Stimulated activated CD4-positive, alpha-beta T cell treated with anti-CD3 and anti-CD28 coated beads, Interleukin-15, amount 100 ng/mL, for 48 hours (primary cell): ENCODE data around the gene ABCG1.

ENCODE experiments used
- DNase-seq, 2 donors: peaks; one replicate each; pipeline ENCODE4 v3.0.0-alpha.2; 2020; ENCODE audit warnings: low read depth in 2 of 2

The ABCG1 gene

DNA sequence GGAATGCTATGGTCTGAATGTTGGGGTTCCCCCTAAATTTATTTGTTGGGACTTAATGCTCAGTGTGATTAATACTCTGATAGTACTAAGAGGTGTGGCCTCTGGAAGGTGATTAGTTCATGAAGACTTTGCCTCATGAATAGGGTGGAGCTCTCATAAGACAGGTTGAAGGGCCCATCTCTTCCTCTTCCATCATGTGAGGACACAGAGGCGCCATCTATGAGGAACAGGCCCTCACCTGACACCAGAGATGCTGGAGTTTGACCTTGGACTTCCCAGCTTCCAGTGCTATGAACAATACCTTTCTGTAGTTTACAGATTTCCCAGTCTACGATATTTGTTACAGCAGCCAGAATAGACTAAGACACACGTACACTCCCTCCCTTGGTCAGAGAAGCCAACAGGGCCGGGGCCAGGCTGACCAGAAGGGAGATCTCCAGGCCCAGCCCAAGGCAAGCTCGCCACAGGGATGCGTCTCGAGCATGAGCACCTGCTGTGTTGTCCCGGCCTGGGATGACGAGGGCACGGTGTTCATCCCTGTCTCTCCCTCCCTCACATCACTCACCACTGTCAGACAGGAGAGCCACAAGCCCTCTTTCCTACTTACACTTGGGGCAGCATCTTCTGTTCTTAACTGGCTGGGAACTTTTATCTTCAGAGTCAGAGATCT is 4.7 kb upstream of the ABCG1 start:
- no peak for DNase-seq

DNA sequence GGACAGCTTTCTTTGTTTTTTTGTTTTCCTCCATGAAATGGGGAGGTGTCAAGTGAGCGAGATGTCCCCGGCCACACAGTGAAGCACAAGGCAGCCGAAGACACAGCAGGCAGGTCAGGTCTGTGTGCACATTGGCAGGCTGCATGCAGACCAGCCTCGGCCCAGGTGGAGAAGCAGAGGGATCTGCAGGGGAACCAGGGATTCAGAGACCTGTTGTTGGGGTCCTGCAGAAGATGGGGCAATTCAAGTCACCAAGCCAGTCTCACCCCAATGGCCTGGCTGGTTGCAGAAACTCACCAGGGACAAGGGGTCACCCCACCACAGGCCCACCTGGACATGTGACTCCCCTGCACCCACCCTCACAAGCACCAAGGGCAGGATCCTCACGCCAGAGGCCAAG is 4.0 kb upstream of the ABCG1 start:
- no peak for DNase-seq

DNA sequence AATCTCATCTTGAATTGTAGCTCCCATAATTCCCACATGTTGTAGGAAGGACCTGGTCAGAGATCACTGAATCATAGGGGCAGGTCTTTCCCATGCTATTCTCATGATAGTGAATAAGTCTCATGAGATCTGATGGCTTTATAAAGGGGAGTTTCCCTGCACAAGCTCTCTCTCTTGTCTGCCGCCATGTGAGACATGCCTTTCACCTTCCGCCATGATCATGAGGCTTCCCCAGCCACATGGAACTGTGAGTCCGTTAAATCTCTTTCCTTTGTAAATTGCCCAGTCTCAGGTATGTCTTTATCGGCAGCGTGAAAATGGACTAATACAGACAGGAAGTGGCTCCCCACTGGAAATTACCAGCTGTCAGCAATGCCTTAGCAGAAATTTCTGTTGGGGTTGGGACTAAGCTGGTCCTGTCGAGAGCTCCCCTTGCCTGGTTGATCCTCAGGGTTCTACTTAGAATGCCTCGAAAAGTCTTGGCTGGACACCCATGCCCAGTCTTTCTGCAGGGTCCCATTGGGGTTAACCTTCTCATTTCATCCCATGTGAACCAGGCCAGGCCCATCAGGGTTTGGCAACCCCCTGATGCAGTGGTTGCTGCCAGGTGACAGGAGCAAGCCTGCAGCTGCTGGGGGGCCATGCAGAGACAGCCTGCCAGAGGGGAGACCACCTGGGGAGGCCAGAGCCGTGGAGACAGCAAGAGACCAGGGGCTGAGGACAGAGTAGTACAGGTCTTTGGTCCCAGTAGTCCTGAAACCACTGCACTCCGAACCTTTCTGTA is 2.8 kb upstream of the ABCG1 start:
- no peak for DNase-seq

DNA sequence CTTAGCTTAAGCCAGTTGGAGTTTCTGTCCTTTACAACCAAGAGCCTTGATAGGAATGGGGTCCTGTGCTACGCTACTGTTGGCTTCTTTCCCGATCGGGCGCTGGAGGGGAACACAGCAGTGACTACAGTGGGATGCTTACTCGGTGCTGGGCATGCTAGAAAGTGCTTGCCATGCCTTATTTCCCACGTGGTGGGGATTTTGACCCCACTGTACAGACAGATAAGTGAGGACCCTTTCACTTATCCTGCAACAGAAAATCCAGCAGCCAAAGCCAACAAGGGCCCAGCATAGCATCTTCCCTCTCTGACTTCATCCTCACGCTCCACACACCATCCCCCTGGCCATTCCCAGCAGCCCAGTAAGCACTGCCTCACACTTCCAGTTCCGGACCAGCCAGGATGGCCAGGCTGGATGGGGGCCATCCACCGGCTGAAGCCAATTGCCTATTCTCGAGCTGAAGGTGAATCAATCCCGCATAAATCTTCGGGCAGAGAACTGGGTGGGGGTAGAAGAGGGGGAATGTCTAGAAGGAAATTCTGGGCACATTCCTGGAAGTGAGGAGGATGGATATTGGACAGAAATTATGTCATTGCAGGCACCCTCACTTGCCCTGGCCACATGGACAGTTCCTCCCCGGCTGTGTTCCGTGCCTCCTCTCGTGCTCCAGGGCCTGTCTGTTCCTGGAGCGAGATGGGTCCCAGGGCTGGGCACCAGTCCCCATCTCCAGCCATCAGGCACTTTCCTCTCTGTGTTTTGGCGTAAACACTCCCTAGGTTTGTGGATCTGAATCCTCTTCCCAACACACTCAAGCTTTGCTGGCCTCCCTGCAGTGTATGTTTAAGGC is 2.0 kb upstream of the ABCG1 start:
- no peak for DNase-seq

DNA sequence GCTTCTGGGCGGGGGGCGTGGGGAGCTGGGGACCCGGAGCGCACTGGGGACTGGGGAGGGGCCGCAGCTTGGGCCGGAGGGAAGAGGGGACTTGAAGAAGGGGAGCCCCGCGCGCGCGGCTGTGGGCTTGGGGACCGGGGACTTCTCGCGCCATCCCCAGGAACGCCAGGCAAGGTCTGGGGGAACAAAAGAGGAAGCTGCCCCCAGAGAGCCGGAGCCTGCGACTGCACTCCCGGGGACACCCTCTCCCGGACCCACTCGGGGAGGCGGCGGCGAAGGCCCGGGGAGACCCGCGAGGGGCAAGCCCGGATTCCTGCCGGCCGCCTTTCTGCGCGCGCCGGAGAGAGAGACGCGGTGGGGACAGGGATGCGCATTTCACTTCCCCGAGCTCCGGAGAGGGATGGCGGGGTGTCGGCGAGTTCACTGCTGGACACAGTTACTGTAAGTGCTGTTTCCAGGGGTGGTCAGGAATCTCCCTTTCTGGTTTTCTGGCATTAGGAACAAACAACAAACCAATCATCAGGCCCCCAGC is 732 bp downstream of the ABCG1 start:
- DNase-seq: no peak

DNA sequence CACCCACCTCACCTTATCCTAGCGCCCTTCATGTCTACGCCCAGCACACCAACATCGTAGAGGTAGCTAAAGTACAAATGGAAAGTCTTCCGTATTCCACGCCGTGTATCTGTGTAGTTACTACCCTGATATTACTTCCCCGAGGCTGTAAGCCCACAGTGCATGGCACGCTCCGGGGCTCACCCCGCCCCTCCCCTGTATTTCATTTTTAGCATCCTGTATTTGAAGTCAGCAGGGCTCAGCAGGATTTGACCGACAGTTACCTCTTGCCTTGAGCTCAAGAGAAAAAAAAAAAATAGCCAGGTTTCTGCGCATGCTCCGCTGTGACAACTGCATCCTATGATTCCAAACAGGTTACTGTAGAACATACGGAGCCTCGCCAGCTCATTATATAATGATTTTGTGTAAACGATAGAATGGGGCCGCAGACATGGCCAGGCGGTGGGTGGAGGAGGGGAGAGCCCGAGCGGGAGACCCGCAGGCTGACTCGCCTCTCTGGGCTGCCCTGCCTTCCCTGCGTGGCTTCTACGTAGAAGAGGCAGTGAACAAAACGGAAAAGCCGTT is 1.3 kb downstream of the ABCG1 start:
- peak in 1 of 2 donors; percentile 30 for DNase-seq

DNA sequence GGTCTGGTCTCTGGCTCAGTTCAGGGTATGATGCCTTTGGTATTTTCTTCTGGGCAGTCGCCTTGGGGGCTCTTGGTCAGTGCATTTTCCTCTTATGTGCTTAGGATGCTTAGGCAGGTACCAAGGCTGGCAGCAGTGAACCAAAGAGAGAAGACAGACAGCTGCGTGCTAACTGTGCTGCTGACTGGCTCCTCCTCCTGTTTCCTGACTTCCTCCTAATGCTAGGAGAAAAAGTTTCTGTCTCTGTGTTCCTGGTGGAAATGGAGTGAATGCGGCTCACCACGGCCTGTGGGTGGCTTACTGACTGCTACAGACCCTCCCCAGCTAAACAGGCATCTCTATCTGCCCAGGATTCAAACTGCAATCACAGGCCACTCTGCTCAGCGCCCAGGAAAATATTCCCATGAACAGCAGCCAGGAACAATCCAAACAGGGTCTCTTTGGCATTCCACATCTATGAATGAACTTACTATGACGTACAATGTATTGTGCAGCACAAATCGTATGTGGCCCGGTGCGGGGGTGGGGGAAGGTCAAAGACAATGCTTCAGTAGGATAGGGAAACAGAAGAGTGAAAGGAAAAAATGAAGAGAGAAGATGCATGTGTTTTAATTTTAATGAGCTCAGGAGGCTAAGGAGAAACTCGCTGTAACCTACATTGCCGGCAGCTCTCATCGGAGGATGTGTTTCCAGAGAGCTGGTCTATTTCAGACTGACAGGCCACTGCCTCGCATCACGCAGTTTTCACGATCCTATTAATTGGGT is 2.8 kb downstream of the ABCG1 start:
- DNase-seq: no peak

DNA sequence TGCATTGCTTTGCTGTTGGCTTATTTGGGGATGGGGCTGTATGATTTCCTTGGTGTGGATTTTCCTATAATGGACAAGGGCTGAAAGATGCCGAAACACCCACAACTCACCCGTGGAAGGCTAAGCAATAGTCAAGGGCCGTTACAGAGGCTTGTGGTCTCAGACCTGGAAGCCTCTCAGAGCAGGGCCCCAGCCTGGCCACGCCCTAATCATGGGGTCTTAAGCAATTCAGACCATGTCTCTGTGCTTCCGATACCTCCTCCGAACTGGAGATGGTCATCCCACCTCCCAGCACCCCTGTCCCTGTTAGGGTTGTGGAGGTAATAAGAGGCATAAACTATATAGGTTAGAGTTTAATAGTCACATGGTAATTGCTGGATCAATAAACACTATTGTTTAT is 3.4 kb downstream of the ABCG1 start:
- DNase-seq: no peak

DNA sequence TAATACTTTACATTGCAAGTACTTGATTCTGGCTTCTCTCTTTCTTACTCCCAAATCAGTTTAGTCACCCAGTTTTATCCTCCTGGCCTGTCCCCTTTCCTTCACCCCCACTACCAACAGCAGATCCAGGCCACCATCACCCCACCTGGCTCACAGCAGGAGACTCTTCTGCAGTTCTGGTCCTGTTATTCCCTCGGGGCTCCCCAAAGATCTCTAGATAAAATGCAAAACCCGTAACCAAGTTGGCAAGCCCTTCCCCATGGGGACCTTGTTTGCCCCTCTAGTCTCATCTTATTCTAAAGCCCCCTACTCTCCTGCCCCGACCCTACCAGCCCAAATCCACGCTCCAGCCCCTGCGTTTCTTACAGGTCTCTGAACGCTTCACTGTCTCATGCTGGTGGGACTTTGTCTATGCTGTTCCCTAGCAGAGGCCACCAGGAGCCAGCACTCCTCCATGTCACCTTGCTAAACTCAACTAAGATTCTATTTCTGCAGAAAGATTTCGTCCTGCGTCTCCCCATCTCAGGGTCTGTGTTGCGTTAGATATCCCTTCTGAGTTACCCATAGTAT is 4.0 kb downstream of the ABCG1 start:
- no peak for DNase-seq

DNA sequence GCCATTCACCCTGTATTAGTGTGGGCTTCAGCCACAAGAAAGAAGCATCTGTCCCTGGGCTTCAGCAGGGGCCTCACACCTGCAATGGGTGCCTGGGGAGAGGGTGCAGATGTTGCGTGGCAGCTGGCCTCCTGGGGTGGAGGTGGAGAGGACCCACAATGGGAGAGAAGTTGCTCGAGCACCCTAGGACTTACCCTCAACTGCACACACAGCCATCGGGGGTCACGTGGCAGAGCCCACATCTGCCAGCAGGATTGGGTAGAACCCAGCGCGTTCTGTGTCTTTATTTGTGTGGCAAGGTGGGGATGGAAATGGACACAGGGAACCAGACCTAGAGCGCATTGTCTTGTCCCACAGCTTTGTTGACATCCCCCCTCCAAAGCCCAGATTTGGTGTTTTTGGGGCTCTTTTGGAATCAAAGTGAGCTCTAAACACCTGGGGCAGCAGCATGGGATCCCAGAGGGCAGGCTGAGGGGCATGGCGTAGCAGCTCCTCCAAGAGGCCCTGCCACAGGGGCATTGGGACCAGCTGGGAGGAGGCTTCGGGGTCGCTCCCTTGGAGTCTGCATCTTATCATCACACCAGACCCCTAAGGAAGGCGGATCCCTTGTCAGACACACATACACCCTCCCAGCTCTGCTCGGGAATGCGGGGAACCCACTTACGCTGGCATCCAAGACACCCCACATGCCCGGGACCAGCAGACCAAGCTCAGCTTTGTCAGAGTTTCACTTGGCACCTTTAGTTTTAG is 5.1 kb downstream of the ABCG1 start:
- DNase-seq: no peak

DNA sequence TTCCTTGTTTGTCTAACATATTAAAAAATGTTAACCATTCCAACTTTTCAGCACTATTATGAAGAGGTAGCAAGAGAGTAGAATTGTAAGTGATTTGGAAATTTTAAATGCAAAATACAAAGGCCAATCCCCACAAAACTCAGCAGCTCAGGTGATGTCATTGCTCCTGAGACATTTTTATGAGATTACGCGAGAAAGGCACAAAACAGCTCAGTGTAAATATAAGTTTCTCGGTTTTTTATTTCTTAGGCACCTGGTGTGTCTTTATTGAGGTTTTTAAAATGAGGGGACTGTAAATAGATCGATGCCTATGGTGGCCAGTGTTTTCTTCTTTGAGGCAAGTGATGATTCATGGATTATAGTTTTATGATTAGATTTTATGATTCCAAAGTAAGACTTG is 6.1 kb downstream of the ABCG1 start:
- no peak for DNase-seq

DNA sequence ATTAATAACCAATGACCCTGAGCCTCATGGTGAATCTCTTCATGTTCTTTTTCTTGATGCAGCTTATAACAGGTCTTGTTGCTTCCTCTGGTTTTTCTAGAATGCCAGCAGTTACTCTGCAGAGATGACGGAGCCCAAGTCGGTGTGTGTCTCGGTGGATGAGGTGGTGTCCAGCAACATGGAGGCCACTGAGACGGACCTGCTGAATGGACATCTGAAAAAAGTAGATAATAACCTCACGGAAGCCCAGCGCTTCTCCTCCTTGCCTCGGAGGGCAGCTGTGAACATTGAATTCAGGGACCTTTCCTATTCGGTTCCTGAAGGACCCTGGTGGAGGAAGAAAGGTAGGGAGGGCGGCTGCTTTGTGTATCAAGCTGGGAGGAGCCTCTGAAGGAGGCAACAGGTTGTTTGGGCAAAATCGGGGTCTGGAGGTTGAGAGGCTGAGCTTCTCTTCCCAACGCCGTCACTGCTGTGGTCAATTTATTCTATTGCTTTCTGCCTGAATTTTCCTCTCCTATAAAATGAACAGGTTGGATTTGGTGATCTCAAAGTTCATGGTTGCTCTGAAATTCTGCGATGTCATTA is 6.7 kb downstream of the ABCG1 start:
- no peak for DNase-seq

DNA sequence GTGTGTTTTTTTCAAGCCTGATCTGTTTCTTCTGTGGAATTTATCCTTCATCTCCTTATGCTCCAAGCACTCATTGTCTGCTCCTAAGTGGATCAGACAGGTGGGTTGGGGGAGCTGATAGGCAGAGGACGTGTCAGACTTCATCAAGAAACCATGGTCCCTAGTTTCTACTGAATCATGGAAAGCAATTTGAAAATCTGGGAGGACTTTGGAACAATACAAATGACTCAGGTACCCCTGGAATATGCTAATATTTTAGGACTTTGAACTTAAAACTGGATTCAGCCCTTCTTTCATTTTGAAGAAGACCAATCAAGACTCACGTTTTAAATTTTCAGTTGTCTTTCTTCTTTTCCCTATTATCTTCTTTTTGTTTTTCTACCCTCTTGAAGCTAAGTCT is 7.7 kb downstream of the ABCG1 start:
- DNase-seq: no peak

DNA sequence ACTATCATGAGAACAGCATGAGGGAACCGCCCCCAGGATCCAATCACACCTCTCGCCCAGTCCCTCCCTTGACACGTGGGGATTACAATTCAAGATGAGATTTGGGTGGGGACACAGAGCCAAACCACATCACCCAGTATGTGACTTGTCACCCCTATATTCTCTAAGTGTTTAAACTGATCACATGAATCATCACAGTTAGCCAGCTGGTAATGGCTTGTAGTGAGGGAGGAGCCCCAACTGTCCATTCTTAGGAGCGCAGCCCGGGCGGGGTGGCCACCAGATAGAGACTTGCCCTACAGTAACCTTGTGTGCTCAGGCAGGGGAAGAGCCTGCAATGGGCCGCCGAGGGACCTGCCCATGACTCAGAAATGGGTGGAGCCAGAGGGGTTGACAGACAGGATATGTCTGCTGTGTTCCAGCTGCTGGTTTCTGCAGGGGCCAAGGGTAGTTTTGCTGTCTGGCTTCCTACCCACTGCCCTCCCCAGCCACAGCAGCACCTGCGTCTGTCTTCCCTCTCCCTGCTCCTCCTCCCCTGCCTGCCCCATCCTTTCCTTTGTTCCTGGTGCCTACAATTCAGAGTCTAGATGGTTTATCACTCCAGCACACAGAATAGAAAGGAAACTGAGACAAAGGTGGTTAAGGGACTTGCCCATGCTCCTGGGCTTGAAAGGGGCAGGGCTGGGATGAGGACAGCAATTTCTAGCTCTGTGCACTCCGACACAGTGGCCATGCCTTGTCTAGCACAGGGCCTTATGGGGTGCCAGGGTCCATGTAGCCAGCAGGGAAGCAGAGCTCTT is 9.2 kb downstream of the ABCG1 start:
- peak; percentile 86 to 91 for DNase-seq

DNA sequence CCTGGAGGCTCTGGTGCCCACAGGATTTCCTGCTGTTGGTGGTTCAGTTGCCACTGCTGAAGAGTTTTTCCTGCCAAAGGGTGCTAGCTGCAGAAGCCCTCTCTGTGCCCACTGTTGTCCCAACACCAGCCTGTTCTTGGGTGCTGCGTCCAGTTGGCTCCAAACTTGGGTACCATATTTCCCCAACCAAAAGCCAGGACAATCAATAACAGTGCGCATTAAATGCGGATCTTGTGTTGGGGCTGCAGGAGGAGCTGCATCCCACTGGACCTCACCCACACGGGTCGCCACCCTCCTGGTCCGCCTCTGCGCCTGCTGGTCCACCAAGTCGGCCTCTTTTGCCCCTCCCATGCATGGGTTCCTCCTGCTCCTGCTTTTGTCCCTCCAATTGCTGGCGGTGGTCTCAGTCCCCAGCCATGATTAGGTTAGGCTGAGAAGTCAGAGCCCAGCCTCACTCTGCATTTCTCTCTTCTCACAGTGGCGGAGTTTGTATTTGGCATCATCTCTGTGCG is 9.8 kb downstream of the ABCG1 start:
- DNase-seq: no peak

DNA sequence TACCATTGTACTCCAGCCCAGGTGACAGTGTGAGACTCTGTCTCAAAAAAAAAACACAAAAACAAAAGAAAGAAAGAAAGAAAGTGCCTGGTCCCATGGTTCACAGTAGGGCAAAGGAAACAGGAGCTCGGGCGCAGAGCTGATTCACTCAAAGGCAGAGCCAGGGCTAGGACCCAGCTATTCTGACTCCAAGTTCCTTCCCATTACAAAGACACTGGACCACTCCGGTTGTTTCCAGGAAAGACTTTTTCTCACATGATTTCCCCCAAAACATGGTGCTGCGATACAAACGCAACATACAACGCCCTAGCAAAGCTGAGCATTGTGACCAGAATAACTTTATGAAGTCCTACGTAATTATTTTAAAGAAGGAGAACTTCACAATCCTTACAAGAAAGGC is 10.7 kb downstream of the ABCG1 start:
- DNase-seq: no peak

DNA sequence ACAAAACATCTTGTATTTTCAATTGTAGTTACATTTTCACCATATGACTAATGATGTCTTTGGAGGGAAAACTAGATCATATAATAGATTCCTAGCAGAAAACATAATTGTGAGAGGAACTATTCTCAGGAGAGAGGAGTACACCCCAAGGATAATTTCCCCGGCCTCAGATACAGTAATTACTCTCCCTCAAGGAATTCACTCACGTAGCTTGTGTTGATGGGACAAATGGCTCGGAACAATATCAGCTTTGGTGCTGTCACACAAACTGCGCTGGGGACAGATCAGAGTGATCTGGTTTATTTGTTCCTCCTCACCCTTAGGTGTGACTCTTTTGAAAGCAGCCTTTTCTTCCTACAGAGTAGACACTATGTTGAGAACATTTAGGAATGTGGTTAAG is 11.2 kb downstream of the ABCG1 start:
- no peak for DNase-seq

DNA sequence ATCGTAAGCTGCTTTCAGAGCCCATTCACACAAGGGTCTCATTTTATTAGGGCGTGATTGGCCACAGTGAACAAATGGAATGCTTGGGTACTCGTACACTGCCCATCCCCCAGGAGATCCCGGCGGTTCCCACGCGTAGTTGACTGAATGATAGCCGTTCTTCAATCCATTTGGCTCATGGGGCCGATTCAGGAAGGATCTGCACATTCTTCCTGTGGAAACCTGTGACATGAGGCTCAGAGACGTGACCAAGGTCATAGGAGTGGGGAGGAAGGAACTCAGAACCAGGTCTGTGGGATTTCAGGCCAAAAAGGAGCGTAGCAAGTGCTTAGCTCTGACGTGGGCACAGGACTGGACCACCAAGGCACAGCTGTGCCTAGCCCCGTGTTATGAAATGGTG is 11.7 kb downstream of the ABCG1 start:
- DNase-seq: no peak

DNA sequence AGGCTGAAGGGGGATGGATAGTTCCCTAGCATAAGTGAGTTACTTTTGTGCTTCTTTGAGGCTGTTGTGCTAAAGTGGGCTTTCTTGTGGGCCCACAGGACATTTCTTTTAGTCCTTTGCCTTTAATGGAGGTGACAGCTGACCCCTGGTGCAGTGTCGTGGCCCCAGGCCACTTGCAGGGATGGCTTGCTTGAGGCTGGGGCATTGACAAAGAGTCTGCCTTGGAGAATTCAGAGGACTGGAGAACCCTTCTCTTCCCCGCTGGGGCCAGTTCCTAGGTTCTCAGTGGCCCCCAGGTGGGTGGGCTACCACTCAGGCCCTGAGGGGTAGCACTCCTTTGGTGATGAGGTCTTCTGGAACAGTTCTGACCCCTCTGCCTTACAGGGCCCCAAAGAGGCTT is 12.8 kb downstream of the ABCG1 start:
- DNase-seq: no peak
